ENCODE results near the gene P3H1. TPM values are rescaled to one million over a fixed set of nuclear protein-coding genes. Genes with fewer than 3 reads are reported as not detected.

The P3H1 gene
- total RNA-seq, 1 donor from 2014 or later: 123 TPM

- no peak for TF ChIP-seq CTCF (IDR thresholded peaks at IDR 0.05; ENCODE audit: unreplicated experiment)
- Mint-ChIP-seq H3K4me1 (no peaks in the 10 kb centered on the region), H3K27ac (no peak overlapping the region), H3K36me3 (peaks cover 13% of the 10 kb centered on the region), H3K27me3 (ENCODE audit: low read depth) (no peaks in the 10 kb centered on the region), H3K4me3 (no peak overlapping the region), H3K9me3 (no peaks in the 10 kb centered on the region)
- no peak for DNase-seq (ENCODE audit: low spot score in 2 of 2, unreplicated experiment in 2 of 2)
Measured at GRCh38 chr1:42786097-42786496, 19.3 kb upstream of the P3H1 start.

- no peaks in the 10 kb centered on the region for H3K4me1 Mint-ChIP-seq
- no peak within 1 kb of the TSS for H3K4me3 Mint-ChIP-seq
- H3K36me3 Mint-ChIP-seq: peaks cover 19% of the 10 kb centered on the region
- no peaks in the 10 kb centered on the region for H3K9me3 Mint-ChIP-seq
- peak within 1 kb of the TSS; percentile 21 for H3K27ac Mint-ChIP-seq
- no peak for DNase-seq (ENCODE audit: low spot score in 2 of 2, unreplicated experiment in 2 of 2)
- H3K27me3 Mint-ChIP-seq (ENCODE audit: low read depth): no peaks in the 10 kb centered on the region
- TF ChIP-seq CTCF (IDR thresholded peaks at IDR 0.05; ENCODE audit: unreplicated experiment): no peak
Measured at GRCh38 chr1:42784946-42785693, 18.3 kb upstream of the P3H1 start, which contains the start of gene TMEM269. Gene TMEM269, plus strand, starts transcription at chr1:42784991. Its CDS starts 4,903 bp downstream, at chr1:42789894.

GRCh38 chr1:42784547-42784945 is 17.7 kb upstream of the P3H1 start:
- no peak overlapping the region for H3K4me3 Mint-ChIP-seq
- H3K27me3 Mint-ChIP-seq (ENCODE audit: low read depth): no peaks in the 10 kb centered on the region
- no peak for DNase-seq (ENCODE audit: low spot score in 2 of 2, unreplicated experiment in 2 of 2)
- TF ChIP-seq CTCF (IDR thresholded peaks at IDR 0.05; ENCODE audit: unreplicated experiment): no peak
- H3K27ac Mint-ChIP-seq: no peak overlapping the region
- H3K4me1 Mint-ChIP-seq: no peaks in the 10 kb centered on the region
- H3K9me3 Mint-ChIP-seq: no peaks in the 10 kb centered on the region
- H3K36me3 Mint-ChIP-seq: peaks cover 19% of the 10 kb centered on the region

GRCh38 chr1:42783092-42783491 is 16.3 kb upstream of the P3H1 start:
- H3K36me3 Mint-ChIP-seq: peaks cover 26% of the 10 kb centered on the region
- no peaks in the 10 kb centered on the region for H3K4me1 Mint-ChIP-seq

GRCh38 chr1:42780176-42780575 is 13.3 kb upstream of the P3H1 start:
- no peak for DNase-seq (ENCODE audit: low spot score in 2 of 2, unreplicated experiment in 2 of 2)
- Mint-ChIP-seq H3K9me3 (no peaks in the 10 kb centered on the region), H3K27ac (no peak overlapping the region), H3K4me1 (no peaks in the 10 kb centered on the region), H3K4me3 (no peak overlapping the region), H3K27me3 (ENCODE audit: low read depth) (no peaks in the 10 kb centered on the region), H3K36me3 (peaks cover 52% of the 10 kb centered on the region)
- TF ChIP-seq CTCF (IDR thresholded peaks at IDR 0.05; ENCODE audit: unreplicated experiment): no peak

More at GRCh38 chr1:42783092-42783491, 16.3 kb upstream of the P3H1 start:
- TF ChIP-seq CTCF (IDR thresholded peaks at IDR 0.05; ENCODE audit: unreplicated experiment): no peak
- no peak for DNase-seq (ENCODE audit: low spot score in 2 of 2, unreplicated experiment in 2 of 2)
- Mint-ChIP-seq H3K27ac (no peak overlapping the region), H3K4me3 (no peak overlapping the region), H3K9me3 (no peaks in the 10 kb centered on the region), H3K27me3 (ENCODE audit: low read depth) (no peaks in the 10 kb centered on the region)

All from mesothelial cell of epicardium (in vitro differentiated cells).